Measurements from ENCODE around the gene HOXB1.

The HOXB1 gene

GRCh38 chr17:48530887-48531272 lies at the start of gene HOXB1:
HOXB1 (minus strand) TSS chr17:48531011; CDS start chr17:48530904, 107 bp downstream.
- no peak for DNase-seq

- no peak for DNase-seq
Observed at GRCh38 chr17:48579760-48580554, 49.1 kb upstream of the HOXB1 start.

GRCh38 chr17:48579471-48579759 lies 48.6 kb upstream of the HOXB1 start:
- no peak for DNase-seq

GRCh38 chr17:48578616-48579470 lies 48.0 kb upstream of the HOXB1 start:
- DNase-seq: no peak

GRCh38 chr17:48577946-48578615 lies 47.3 kb upstream of the HOXB1 start, which contains the start of gene HOXB4:
HOXB4 (minus strand) TSS chr17:48578350; CDS start chr17:48578319, 31 bp downstream.
- no peak for DNase-seq

- no peak for DNase-seq
Observed at GRCh38 chr17:48577330-48577945, 46.6 kb upstream of the HOXB1 start.

GRCh38 chr17:48576479-48577309 lies 45.9 kb upstream of the HOXB1 start:
- no peak for DNase-seq

- no peak for DNase-seq
Observed at GRCh38 chr17:48575673-48576478, 45.1 kb upstream of the HOXB1 start.

- no peak for DNase-seq
Observed at GRCh38 chr17:48575066-48575582, 44.3 kb upstream of the HOXB1 start.

GRCh38 chr17:48574505-48575065 lies 43.8 kb upstream of the HOXB1 start:
- DNase-seq: no peak

GRCh38 chr17:48571826-48572417 lies 41.1 kb upstream of the HOXB1 start:
- no peak for DNase-seq

GRCh38 chr17:48571024-48571818 lies 40.4 kb upstream of the HOXB1 start:
- no peak for DNase-seq

GRCh38 chr17:48570325-48571023 lies 39.7 kb upstream of the HOXB1 start:
- no peak for DNase-seq

GRCh38 chr17:48569674-48570324 lies 39.0 kb upstream of the HOXB1 start:
- no peak for DNase-seq

GRCh38 chr17:48569240-48569582 lies 38.4 kb upstream of the HOXB1 start:
- no peak for DNase-seq

GRCh38 chr17:48568499-48569239 lies 37.9 kb upstream of the HOXB1 start:
- no peak for DNase-seq

- DNase-seq: no peak
Observed at GRCh38 chr17:48567646-48568354, 37.0 kb upstream of the HOXB1 start.
